ENCODE measurements around the gene MFSD11.
"Not testable (repeated sequence)": the region's sequence is repeated elsewhere in the genome, so short reads cannot be mapped to it uniquely, and the experiment has no call there.

Gene MFSD11

DNA sequence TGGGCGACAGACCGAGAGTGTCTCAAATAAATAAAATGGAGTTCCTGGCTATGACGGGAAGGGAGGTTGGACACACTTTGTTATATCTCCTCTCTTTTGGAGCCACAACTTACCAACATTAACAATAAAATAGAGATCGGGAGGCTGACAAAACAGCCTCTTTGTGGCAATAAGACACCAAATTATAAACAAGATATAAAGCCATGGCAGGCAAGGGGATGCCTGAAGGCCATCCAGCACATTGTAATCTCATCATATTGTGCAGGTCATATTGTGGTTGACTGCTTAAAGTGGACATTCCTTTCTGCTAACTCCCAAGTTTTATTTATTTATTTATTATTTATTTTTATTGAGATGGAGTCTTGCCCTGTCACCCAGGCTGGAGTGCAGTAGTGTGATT lies 70.4 kb downstream of the MFSD11 start:
- FAIRE-seq = no peak

DNA sequence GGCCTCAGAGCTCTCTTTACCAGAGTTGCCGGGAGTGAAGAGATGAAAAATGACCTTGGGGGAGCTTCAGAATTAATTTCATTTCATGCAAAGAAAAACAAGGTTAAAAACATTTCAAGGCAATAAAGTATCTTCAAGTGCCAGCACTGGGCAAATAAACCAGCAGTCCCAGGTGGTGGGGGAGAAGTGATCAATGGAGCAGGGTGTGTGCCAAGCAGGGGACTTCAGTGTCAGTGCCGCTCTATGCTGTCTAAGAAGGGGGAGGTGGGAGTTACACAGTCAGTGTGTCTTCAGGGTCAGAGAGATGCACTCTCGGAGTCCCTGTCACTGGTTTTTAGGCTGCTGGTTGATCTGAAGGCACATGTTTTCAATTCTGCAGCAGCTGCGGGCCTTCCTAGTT lies 73.0 kb downstream of the MFSD11 start:
- FAIRE-seq = no peak

DNA sequence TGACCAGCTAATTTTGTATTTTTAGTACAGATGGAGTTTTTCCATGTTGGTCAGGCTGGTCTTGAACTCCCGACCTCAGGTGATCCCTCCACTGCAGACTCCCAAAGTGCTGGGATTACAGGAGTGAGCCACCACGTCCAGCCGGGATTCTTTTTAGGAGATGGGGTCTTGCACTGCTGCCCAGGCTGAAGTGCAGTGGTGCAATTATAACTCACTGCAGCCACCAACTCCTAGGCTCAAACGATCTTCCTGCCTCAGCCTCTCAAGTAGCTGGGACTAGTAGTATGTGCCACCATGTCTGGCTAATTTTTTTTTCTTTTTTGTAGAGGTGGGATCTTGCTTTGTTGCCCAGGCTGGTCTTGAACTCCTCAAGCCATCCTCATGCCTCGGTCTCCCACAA lies 73.9 kb downstream of the MFSD11 start:
- FAIRE-seq = no peak

DNA sequence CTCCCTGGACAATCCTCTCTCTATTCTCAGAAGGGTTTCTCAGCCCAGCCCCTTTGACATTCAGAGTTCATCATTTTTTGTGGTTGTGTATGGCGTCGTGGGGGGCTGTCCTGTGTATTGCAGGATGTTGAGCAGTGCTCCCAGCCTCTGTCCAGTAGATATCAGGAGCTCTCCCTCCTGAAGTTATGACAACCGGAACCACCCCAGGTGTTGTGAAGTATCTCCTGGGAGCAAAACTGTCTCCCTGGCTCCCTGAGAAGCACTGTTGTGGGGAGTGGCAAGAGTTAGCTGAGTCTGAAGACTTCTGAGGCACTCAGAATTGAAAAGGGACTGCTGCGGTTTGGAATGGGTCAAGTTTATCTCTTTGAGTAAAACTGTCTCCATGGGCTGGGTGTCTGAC lies 74.3 kb downstream of the MFSD11 start:
- FAIRE-seq = no peak

DNA sequence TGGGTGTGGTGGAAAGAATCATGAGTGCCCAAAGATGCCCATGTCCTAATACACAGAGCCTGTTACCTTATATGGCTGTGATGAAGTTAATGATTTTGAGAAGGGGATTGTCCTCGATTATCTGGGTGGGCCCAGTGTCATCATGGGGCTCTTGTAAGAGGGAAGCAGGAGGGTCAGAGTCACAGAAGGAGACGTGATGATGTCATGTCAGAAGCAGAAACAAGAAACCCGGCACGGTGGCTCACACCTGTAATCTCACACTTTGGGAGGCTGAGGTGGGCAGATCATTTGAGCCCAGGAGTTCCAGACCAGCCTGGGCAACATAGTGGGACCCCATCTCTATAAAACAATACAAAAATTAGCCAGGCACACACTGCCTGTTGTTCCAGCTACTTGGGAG lies 75.0 kb downstream of the MFSD11 start:
- no peak for FAIRE-seq

DNA sequence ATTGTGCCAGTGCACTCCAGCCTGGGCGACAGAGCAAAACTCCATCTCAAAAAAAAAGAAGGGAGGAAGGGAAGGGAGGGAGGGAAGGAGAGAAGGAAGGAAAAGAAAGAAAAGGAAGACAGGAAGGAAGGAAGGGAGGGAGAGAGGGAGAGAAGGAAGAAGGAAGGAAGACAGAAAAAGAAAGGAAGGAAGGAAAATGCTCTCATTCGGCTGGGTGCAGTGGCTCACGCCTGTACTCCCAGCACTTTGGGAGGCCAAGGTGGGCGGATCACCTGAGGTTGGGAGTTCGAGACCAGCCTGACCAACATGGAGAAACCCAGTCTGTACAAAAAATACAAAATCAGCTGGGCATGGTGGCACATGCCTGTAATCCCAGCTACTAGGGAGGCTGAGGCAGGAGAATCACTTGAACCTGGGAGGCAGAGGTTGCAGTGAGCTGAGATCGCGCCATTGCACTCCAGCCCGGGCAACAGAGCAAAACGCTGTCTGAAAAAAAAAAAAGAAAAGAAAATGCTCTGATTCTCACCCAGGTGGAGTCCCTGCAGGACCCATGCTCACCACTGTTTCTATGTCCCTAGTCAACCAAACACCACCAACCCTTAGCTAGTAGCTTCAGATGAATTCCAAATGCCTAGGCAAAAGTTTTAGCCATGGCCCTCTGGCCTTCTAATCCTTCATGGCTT lies 78.1 kb downstream of the MFSD11 start:
- FAIRE-seq = not testable (repeated sequence)

DNA sequence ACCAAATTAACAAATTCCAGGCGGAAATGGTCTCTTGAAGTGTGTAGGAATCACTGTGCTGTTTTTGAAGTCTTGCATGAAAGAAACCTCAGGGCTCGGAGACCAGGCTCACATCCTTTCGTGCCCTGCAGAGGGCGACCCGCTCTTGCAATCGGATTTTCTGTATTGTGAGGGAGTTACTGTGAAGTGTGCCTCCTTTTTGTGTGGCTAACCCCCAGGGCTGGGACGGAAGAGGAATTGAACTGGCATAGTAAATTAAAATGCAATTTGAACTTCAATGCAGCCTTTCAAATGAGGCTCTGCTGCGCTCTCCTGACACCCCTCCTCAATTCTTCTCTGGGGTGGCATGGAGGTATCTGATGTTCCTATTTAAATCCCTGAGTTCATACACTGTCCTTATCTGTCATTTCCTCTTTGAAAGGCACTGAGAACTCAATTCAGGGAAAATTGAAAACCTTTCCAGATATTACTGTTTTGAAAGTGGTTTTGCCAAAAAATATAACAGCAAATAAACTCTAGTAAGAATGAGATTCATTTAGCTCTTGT lies 78.7 kb downstream of the MFSD11 start:
- no peak for FAIRE-seq

DNA sequence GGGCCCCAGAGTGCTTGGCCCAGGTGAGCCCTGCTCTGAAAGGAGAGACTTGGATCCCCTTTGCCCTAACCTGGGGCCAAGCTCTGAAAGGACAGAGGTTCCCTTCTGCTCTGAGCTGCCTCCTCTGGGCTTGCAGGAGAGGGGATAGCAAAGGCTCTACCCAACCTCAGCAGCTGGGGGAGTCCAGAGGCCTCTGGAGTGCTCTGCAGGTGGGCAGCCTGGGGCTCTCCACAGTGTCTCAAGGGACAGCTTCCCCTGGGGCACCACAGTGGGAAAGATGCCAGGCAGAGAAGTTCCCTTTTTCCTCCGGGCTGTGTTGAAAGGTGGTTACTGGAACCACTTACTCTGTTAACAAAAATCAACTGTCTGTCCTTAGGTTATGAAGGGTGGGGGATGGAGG lies 82.1 kb downstream of the MFSD11 start:
- no peak for FAIRE-seq

DNA sequence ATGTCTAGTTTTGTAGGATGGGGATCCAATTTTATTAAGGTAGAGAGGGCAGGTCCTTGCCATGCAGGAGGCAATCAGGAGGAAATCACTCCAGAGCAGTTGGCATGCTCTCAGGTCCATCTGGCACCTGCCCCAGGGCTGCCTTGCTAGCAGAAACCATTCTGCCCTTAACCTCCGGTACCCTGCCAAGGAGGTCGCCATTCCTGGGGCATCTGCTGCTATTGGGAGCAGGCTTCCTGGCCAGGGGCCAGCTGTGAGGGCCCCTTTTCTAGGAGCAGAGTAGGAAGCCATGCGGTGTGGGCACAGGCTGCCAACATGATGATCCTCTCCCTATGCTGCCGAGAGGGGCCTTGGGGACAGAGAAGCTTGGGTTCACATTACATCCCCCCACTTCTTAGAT lies 82.6 kb downstream of the MFSD11 start:
- no peak for FAIRE-seq

DNA sequence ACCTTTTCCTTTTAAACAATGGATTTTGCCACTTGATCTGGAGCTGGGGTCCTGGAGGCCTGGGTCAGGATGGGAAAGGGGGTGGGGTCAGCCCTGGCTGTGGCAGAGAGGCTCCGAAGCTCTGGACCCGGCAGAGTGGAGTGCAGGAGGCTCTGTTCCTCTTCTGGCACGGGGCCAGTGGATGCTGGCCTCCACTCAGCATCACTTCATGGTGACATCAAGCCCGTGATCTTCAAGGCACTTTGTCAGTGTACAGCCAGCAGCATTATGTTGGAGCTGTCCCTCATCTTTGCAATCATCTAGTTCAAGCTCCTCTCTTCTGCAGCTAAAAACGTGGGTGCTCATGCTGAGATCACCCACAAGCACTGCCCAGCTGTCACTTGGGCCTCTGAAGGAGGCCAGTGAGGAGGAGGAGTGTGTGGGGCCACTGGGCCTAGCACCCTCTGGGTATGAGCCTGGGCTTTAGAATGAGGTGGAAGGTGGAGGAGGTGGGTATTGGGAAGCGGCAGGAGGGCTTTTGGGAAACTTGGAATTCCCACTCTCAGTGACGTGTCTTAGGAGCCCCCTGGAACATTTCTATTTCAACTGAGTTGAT lies 84.4 kb downstream of the MFSD11 start:
- FAIRE-seq = no peak

DNA sequence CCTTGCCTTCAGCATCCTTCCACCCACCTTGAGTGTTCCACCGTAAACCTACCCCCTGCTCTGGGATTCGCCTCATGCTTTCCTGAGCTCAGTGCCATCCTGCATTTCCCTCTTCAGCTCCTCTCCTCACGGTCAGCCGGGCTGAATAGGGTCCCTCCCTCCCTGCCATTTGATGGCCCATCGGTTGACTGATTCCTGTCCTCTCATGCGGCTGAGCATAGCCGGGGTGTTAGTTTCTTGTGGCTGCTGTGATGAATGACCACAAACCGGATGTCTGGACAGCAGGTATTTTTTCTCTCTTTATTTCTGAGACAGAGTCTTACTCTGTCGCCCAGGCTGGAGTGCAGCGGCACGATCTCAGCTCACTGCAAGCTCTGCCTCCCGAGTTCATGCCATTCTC lies 86.2 kb downstream of the MFSD11 start:
- FAIRE-seq = no peak

DNA sequence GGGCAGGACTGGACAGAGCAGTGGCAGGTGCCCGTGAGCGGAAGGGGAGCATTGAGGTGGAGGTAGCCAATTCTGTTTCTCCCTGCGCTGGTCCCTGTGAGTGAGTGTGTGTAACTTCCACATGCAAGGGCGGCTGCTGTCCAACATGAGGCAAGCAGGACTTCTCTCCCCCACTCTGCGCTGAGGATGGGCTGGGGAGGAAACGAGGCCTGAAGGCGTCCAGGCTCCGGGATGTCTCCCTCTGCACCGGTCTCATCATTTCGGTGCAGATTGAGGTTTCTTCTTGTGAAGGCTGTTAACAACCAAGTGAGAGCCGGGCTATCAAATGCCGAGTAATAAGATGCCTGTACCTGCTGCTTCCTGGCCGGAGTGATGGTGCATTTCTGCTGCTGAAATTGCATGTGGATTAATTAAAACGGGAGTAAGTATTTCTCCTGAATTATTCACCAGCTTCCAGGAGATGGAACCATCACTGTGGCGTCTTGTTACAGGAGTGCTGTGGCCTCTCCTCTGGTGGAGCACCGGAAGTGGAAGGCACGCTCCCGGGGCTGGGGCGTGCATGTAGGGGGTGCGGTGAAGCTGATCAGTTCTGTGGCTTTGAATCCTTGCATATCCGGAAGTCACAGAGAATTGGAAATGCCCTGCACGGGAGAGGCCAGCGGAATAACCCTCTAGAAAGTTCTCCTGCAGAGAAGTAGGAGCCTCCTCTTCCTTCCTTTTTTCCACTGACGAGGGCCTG lies 88.6 kb downstream of the MFSD11 start:
- FAIRE-seq = no peak

DNA sequence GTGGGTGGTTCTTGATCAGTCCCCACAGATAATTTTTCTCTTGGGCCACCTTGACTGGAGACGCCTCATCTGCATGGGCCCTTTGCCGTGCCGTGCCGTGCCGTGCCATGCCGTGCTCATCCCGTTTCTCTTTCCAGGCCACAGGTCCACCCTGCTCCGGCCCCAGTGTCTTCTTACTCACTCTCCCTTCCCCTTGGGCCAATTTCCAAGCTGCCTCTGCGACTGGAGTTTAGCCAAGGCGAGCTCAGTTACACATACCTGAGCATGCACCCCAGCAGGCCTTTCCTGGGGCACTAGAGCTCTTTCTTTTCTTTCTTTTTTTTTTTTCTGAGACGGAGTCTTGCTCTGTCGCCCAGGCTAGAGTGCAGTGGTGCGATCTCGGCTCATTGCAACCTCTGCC lies 89.8 kb downstream of the MFSD11 start:
- FAIRE-seq = no peak
